IMR-90 (cell line): ENCODE data around the gene ACYP2. TPM values are rescaled to one million over a fixed set of nuclear protein-coding genes. Genes with fewer than 3 reads are reported as not detected.

Experiments used
- ATAC-seq: fragments of 200-7000 bp; cut with Tn5 transposase; 2 replicates; pipeline ENCODE4 v1.9.1; 2020; ENCODE audit warnings: low read depth, mild to moderate bottlenecking, moderate library complexity
- BruUV-seq: library from RNA; stranded (reverse); fragments of 400-500 nt; replicated peaks from 2 replicates; lab custom pipeline; 2021; lab: Mats Ljungman, UMichigan
- CTCF ChIA-PET: fragments of 300-600 bp; formaldehyde crosslinking; extraction: SDS; loops from one replicate; lab custom pipeline; 2021; ENCODE audit warnings: antibody characterized with exemption; lab: Yijun Ruan, JAX
- POLR2A ChIA-PET: fragments of 300-600 bp; sonication (Branson Sonifier 250); formaldehyde crosslinking; loops from one replicate; lab custom pipeline; 2022; ENCODE audit warnings: antibody characterized with exemption; ENCODE audit not compliant: unreplicated experiment; lab: Charles Lee
- DNase-seq: peaks from one replicate; pipeline ENCODE4 v3.0.0; 2013
- H2AFZ ChIP-seq: replicated peaks from 2 replicates; pipeline ENCODE3; 2013; ENCODE audit warnings: low read length, mild to moderate bottlenecking; ENCODE audit not compliant: poor library complexity
- H2AK5ac ChIP-seq: 2 replicates; pipeline ENCODE4 v1.6.1; 2013; ENCODE audit warnings: low read depth, low read length, inconsistent platforms
- H2AK9ac ChIP-seq: replicated peaks from 2 replicates; pipeline ENCODE3; 2013; ENCODE audit warnings: mild to moderate bottlenecking, low read depth, low read length, moderate library complexity; ENCODE audit not compliant: poor library complexity
- H2BK120ac ChIP-seq: 2 replicates; pipeline ENCODE4 v1.6.1; 2013; ENCODE audit warnings: low read depth, low read length, inconsistent platforms
- H2BK15ac ChIP-seq: 3 replicates; pipeline ENCODE4 v1.6.1; 2013; ENCODE audit warnings: low read depth, low read length, inconsistent platforms
- H2BK20ac ChIP-seq: 2 replicates; pipeline ENCODE4 v1.6.1; 2013; ENCODE audit warnings: low read depth, mild to moderate bottlenecking, inconsistent platforms, low read length, moderate library complexity
- H2BK5ac ChIP-seq: 2 replicates; pipeline ENCODE4 v1.6.1; 2013; ENCODE audit warnings: mild to moderate bottlenecking, low read depth, low read length, inconsistent platforms; ENCODE audit not compliant: poor library complexity, severe bottlenecking
- H3K14ac ChIP-seq: replicated peaks from 2 replicates; pipeline ENCODE4 v1.6.1; 2013; ENCODE audit warnings: low read depth, low read length, inconsistent platforms
- H3K18ac ChIP-seq: 2 replicates; pipeline ENCODE4 v1.6.1; 2013; ENCODE audit warnings: low read depth, low read length, control low read depth
- H3K23ac ChIP-seq: 2 replicates; pipeline ENCODE4 v1.6.1; 2013; ENCODE audit warnings: low read depth, low read length, inconsistent platforms
- H3K27ac ChIP-seq: 2 replicates; pipeline ENCODE4 v1.5.1; 2013; ENCODE audit warnings: mild to moderate bottlenecking, control low read depth, low read length; ENCODE audit not compliant: insufficient read depth
- H3K27me3 ChIP-seq: 2 replicates; pipeline ENCODE4 v1.6.1; 2013; ENCODE audit warnings: low read length; ENCODE audit not compliant: control insufficient read depth, insufficient read depth
- H3K36me3 ChIP-seq: 2 replicates; pipeline ENCODE4 v1.6.1; 2013; ENCODE audit warnings: low read length, mixed read lengths; ENCODE audit not compliant: control insufficient read depth, insufficient read depth
- H3K4ac ChIP-seq: 2 replicates; pipeline ENCODE4 v1.6.1; 2013; ENCODE audit warnings: low read depth, low read length, inconsistent platforms
- H3K4me1 ChIP-seq: 2 replicates; pipeline ENCODE4 v1.6.1; 2013; ENCODE audit warnings: low read length, mixed read lengths; ENCODE audit not compliant: control insufficient read depth, insufficient read depth
- H3K4me2 ChIP-seq: 2 replicates; pipeline ENCODE4 v1.6.1; 2013; ENCODE audit warnings: low read depth, mild to moderate bottlenecking, control low read depth, low read length, moderate library complexity
- H3K4me3 ChIP-seq: 2 replicates; pipeline ENCODE4 v1.5.1; 2013; ENCODE audit warnings: low read depth, mild to moderate bottlenecking, control low read depth, low read length, moderate library complexity; ENCODE audit not compliant: insufficient read depth
- H3K56ac ChIP-seq: 2 replicates; pipeline ENCODE4 v1.6.1; 2013; ENCODE audit warnings: low read length, inconsistent platforms; ENCODE audit not compliant: insufficient read depth; ENCODE audit errors: extremely low read depth
- H3K79me1 ChIP-seq, 2 experiments: 2 replicates each; pipeline ENCODE4 v1.6.1; 2013; ENCODE audit warnings: low read length in 2 of 2, inconsistent platforms in 1 of 2, low read depth in 1 of 2
- H3K9ac ChIP-seq: 2 replicates; pipeline ENCODE4 v1.6.1; 2013; ENCODE audit warnings: low read depth, low read length, control low read depth
- H3K9me1 ChIP-seq: 2 replicates; pipeline ENCODE4 v1.6.1; 2013; ENCODE audit warnings: low read length, inconsistent platforms; ENCODE audit not compliant: insufficient read depth
- H3K9me3 ChIP-seq: 2 replicates; pipeline ENCODE4 v1.6.1; 2013; ENCODE audit warnings: low read length; ENCODE audit not compliant: control insufficient read depth, insufficient read depth
- H4K20me1 ChIP-seq: 2 replicates; pipeline ENCODE4 v1.6.1; 2013; ENCODE audit warnings: low read length, inconsistent platforms; ENCODE audit not compliant: insufficient read depth
- H4K5ac ChIP-seq: 2 replicates; pipeline ENCODE4 v1.6.1; 2013; ENCODE audit warnings: mild to moderate bottlenecking, low read depth, low read length, control low read depth
- H4K8ac ChIP-seq, 2 experiments: 2 replicates each; pipeline ENCODE4 v1.6.1; 2013; ENCODE audit warnings: low read depth in 2 of 2, low read length in 2 of 2, control low read depth in 1 of 2, inconsistent platforms in 1 of 2
- H4K91ac ChIP-seq: 2 replicates; pipeline ENCODE4 v1.6.1; 2013; ENCODE audit warnings: low read depth, low read length, inconsistent platforms; ENCODE audit not compliant: insufficient read depth
- BHLHE40 ChIP-seq: fragments of 150-350 bp; IDR thresholded peaks from 2 replicates; pipeline ENCODE4 v1.6.1; 2016; ENCODE audit warnings: mild to moderate bottlenecking, low read depth, low read length
- CEBPB ChIP-seq: IDR thresholded peaks from 2 replicates; pipeline ENCODE4 v1.6.1; 2012; ENCODE audit warnings: low read depth, low read length, improper control_type of control experiment
- CHD1 ChIP-seq: IDR thresholded peaks from 2 replicates; pipeline ENCODE4 v1.6.1; 2012; ENCODE audit warnings: low read depth, low read length, improper control_type of control experiment
- MAFK ChIP-seq: IDR thresholded peaks from 2 replicates; pipeline ENCODE4 v1.6.1; 2012; ENCODE audit warnings: low read depth, low read length, improper control_type of control experiment
- MAZ ChIP-seq: IDR thresholded peaks from 2 replicates; pipeline ENCODE4 v1.6.1; 2012; ENCODE audit warnings: low read depth, mild to moderate bottlenecking, low read length, improper control_type of control experiment, moderate library complexity, borderline replicate concordance
- RAD21 ChIP-seq: IDR thresholded peaks from 2 replicates; pipeline ENCODE4 v1.6.1; 2012; ENCODE audit warnings: low read length, improper control_type of control experiment
- RCOR1 ChIP-seq: IDR thresholded peaks from 2 replicates; pipeline ENCODE4 v1.6.1; 2012; ENCODE audit warnings: mild to moderate bottlenecking, low read length, improper control_type of control experiment; ENCODE audit not compliant: insufficient replicate concordance
- SMC3 ChIP-seq: fragments of 150-350 bp; IDR thresholded peaks from 2 replicates; pipeline ENCODE4 v1.6.1; 2016; ENCODE audit warnings: low read depth, mild to moderate bottlenecking, antibody characterized with exemption, low read length, moderate library complexity
- WGBS, 2 experiments: methylation state at CpG; one replicate each; pipeline versions ENCODE4 v1.1.5 to v1.1.7; 2013; ENCODE audit warnings: missing lambda C conversion rate in 2 of 2; ENCODE audit not compliant: insufficient read length in 1 of 2; ENCODE audit errors: extremely low coverage in 2 of 2; 5-methylcytosine and 5-hydroxymethylcytosine counted together
- dilution Hi-C: fragments of 300-500 bp; cut with HindIII; formaldehyde crosslinking; loops from one replicate; pipeline ENCODE4 v1.14.3; 2018; ENCODE audit warnings: low sequenced_read_pairs; ENCODE audit not compliant: unreplicated experiment
- in situ Hi-C: fragments of 300-500 bp; cut with MboI; formaldehyde crosslinking; loops from 3 replicates; pipeline ENCODE4 v1.14.3; 2019; ENCODE audit warnings: low sequenced_read_pairs, inconsistent platforms, mixed read lengths
- intact Hi-C: fragments of 100-400 bp; cut with micrococcal nuclease; formaldehyde crosslinking; loops from 2 replicates; pipeline ENCODE4 v1.10.0; 2022
- polyA plus RNA-seq, 3 experiments: library from polyadenylated mRNA; depleted of rRNA; stranded (reverse); fragments of >200 nt; gene quantifications; 2 replicates each; pipeline ENCODE4 v1.2.3, GENCODE V29; 2012; ENCODE audit warnings: low replicate concordance in 1 of 3
- total RNA-seq: library from RNA; depleted of rRNA; stranded (reverse); fragments of >200 nt; gene quantifications from 2 replicates; pipeline ENCODE4 v1.2.3, GENCODE V29; 2012
- TF ChIP-seq, protein P1 (sequence below): fragments of 150-350 bp; IDR thresholded peaks from 2 replicates; pipeline ENCODE4 v1.6.1; 2016; ENCODE audit warnings: low read depth, mild to moderate bottlenecking, low read length, moderate library complexity, borderline replicate concordance

The ACYP2 gene
- total and polyA plus RNA-seq, 2 of the 4 experiments (the other 2 are of a cell fraction) = 3.9 to 7.4 TPM

DNA sequence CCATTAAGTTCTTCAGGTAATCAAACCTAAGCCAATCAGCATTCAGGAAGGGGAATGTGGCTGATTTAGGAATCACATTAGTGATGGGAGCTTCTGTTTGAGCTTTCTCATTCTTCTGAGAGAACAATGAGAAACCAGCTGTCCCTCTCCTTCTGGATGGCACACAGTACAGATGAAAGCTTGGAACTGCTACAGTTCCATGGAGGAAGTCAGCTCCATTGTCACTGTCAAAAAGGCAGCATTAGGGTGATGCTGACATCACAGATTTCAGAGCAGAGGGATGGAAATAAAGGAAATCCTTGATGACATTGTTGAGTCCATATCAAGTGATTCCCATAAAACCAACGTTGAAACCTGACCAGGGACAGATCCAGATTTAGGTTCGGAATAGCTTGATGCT, 36.1 kb upstream of the ACYP2 start:
- no peak overlapping the region for H3K4me3 ChIP-seq
- no peak overlapping the region for H3K27ac ChIP-seq
- H3K27me3 ChIP-seq = no peaks in the 10 kb centered on the region
- dilution Hi-C loops = no loop called here
- H3K18ac ChIP-seq = no peak overlapping the region
- no peak overlapping the region for H3K14ac ChIP-seq
- H3K4ac ChIP-seq = no peak overlapping the region
- whole genome bisulfite sequencing, 2 experiments = no CpG with 5 or more reads among the region's 2 CpGs
- no peaks in the 10 kb centered on the region for H4K20me1 ChIP-seq
- no peak overlapping the region for H3K4me2 ChIP-seq
- intact Hi-C loops = loop anchor here (5.0 kb wide), 1 partner anchor 92 kb away; no protein-coding TSS in a partner anchor
- no peak overlapping the region for H2BK5ac ChIP-seq
- no peak overlapping the region for H2BK15ac ChIP-seq
- no peak overlapping the region for H2AK5ac ChIP-seq
- no peaks in the 10 kb centered on the region for H3K79me1 ChIP-seq
- no peak overlapping the region for H2BK20ac ChIP-seq
- in situ Hi-C loops = no loop called here
- ChIA-PET CTCF (interaction anchor here (1.0 kb wide), 1 partner anchor 12 kb away, joined by 3 read pairs; no protein-coding TSS in a partner anchor), POLR2A (no interaction called here)
- H2BK120ac ChIP-seq = no peak overlapping the region
- no peak overlapping the region for H3K23ac ChIP-seq
- BruUV-seq = no TSS peak
- no peak overlapping the region for H4K5ac ChIP-seq
- no peaks in the 10 kb centered on the region for H3K9me3 ChIP-seq
- no peak overlapping the region for H3K9ac ChIP-seq
- H3K4me1 ChIP-seq = peaks cover 3% of the 10 kb centered on the region
- no peak overlapping the region for H4K91ac ChIP-seq
- H3K56ac ChIP-seq = no peak overlapping the region
- no peaks in the 10 kb centered on the region for H3K36me3 ChIP-seq
- no peak overlapping the region for H4K8ac ChIP-seq
- DNase-seq (no peak), ATAC-seq (no peak)
- peaks cover 4% of the 10 kb centered on the region; the same call in 1 of the 2 replicates for H3K9me1 ChIP-seq
- TF ChIP-seq CHD1 (no peak), SMC3 (no peak), CEBPB (no peak), BHLHE40 (no peak), MAZ (no peak), RAD21 (no peak), RCOR1 (no peak), MAFK (no peak)
- TF ChIP-seq, protein P1, sequence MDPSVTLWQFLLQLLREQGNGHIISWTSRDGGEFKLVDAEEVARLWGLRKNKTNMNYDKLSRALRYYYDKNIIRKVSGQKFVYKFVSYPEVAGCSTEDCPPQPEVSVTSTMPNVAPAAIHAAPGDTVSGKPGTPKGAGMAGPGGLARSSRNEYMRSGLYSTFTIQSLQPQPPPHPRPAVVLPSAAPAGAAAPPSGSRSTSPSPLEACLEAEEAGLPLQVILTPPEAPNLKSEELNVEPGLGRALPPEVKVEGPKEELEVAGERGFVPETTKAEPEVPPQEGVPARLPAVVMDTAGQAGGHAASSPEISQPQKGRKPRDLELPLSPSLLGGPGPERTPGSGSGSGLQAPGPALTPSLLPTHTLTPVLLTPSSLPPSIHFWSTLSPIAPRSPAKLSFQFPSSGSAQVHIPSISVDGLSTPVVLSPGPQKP = no peak
- H2AK9ac ChIP-seq = no peak overlapping the region
- no peak overlapping the region for H2AFZ ChIP-seq
